Endothelial cell of umbilical vein (primary cell): ENCODE data around the gene PTDSS2. TPM values are rescaled to one million over a fixed set of nuclear protein-coding genes. Genes with fewer than 3 reads are reported as not detected.

Experiments used
- BruUV-seq: library from RNA; stranded (reverse); fragments of 400-500 nt; replicated peaks from 2 replicates; lab custom pipeline; 2021; lab: Mats Ljungman, UMichigan
- CTCF ChIA-PET: fragments of 300-600, 350-600 bp; sonication (Branson Sonifier 250); formaldehyde crosslinking; loops from one replicate; lab custom pipeline; 2021; ENCODE audit warnings: antibody characterized with exemption, inconsistent platforms; lab: Charles Lee
- POLR2A ChIA-PET: fragments of 300-600, 350-600 bp; sonication (Branson Sonifier 250); formaldehyde crosslinking; loops from one replicate; lab custom pipeline; 2021; ENCODE audit warnings: antibody characterized with exemption, inconsistent platforms; lab: Charles Lee
- DNase-seq: peaks from one replicate; pipeline ENCODE4 v3.0.0-alpha.2; 2011; ENCODE audit warnings: low read depth, low spot score
- FAIRE-seq: peaks from 2 replicates; lab custom pipeline; 2011; peaks lifted over from hg19 to GRCh38; lab: Jason Lieb, UNC
- H2AFZ ChIP-seq: 2 replicates; pipeline ENCODE4 v1.6.0; 2012; ENCODE audit warnings: low read depth, low read length, control low read depth, inconsistent platforms
- H3K27ac ChIP-seq: 2 replicates; pipeline ENCODE4 v1.5.1; 2011; ENCODE audit warnings: low read depth, mild to moderate bottlenecking, control low read depth, low read length, moderate library complexity; ENCODE audit not compliant: insufficient read depth
- H3K27me3 ChIP-seq, 2 experiments: 2 replicates each; pipeline versions ENCODE4 v1.6.0 to v1.6.1; 2011; ENCODE audit warnings: low read length in 2 of 2, mixed read lengths in 1 of 2; ENCODE audit not compliant: control insufficient read depth in 2 of 2, insufficient read depth in 2 of 2
- H3K36me3 ChIP-seq, 2 experiments: 2 replicates in 1 of 2; 3 replicates in 1 of 2; pipeline ENCODE4 v1.5.1; 2011; ENCODE audit warnings: low read length in 2 of 2, mild to moderate bottlenecking in 1 of 2, moderate library complexity in 1 of 2; ENCODE audit not compliant: control insufficient read depth in 2 of 2, insufficient read depth in 2 of 2; ENCODE audit errors: extremely low read depth in 1 of 2
- H3K4me1 ChIP-seq: 3 replicates; pipeline ENCODE4 v1.5.1; 2011; ENCODE audit warnings: mild to moderate bottlenecking, low read length; ENCODE audit not compliant: control insufficient read depth, insufficient read depth; ENCODE audit errors: extremely low read depth
- H3K4me2 ChIP-seq: 2 replicates; pipeline ENCODE4 v1.6.1; 2011; ENCODE audit warnings: low read length, control low read depth, mixed read lengths; ENCODE audit not compliant: insufficient read depth
- H3K4me3 ChIP-seq, 3 experiments: fragments of 200-600 bp in 1 of 3; sonication (generic), shearing (Covaris generic) in 1 of 3; replicated peaks in 1 of 3; 2 replicates each; pipeline ENCODE4 v1.5.1; 2011 to 2016; ENCODE audit warnings: control low read depth in 3 of 3, low read length in 3 of 3, mild to moderate bottlenecking in 2 of 3, inconsistent platforms in 1 of 3, low read depth in 1 of 3, moderate library complexity in 1 of 3; ENCODE audit not compliant: insufficient read depth in 1 of 3
- H3K79me2 ChIP-seq: 2 replicates; pipeline ENCODE4 v1.6.0; 2012; ENCODE audit warnings: low read length, inconsistent platforms; ENCODE audit not compliant: control insufficient read depth, insufficient read depth
- H3K9ac ChIP-seq: replicated peaks from 2 replicates; pipeline ENCODE3; 2011; ENCODE audit warnings: low read length, control low read depth; ENCODE audit not compliant: insufficient read depth; ENCODE audit errors: extremely low read depth
- H3K9me1 ChIP-seq: replicated peaks from 3 replicates; pipeline ENCODE4 v1.6.0; 2011; ENCODE audit warnings: mild to moderate bottlenecking, low read length; ENCODE audit not compliant: control insufficient read depth, insufficient read depth; ENCODE audit errors: extremely low read depth
- H3K9me3 ChIP-seq: replicated peaks from 2 replicates; pipeline ENCODE4 v1.5.1; 2012; ENCODE audit warnings: low read length, inconsistent platforms; ENCODE audit not compliant: control insufficient read depth, insufficient read depth
- H4K20me1 ChIP-seq: replicated peaks from 2 replicates; pipeline ENCODE3; 2011; ENCODE audit warnings: mild to moderate bottlenecking, low read length; ENCODE audit not compliant: control insufficient read depth, insufficient read depth; ENCODE audit errors: extremely low read depth
- CTCF ChIP-seq, 2 donors: IDR thresholded peaks; 1 replicate in 1 of 2; 2 replicates in 1 of 2; pipeline ENCODE4 v1.5.1; 2011; ENCODE audit warnings: low read length in 2 of 2, mild to moderate bottlenecking in 2 of 2, moderate library complexity in 2 of 2, control low read depth in 1 of 2, inconsistent platforms in 1 of 2, low read depth in 1 of 2; ENCODE audit not compliant: insufficient read depth in 1 of 2; ENCODE audit errors: extremely low read depth in 1 of 2
- EZH2 ChIP-seq: IDR thresholded peaks from 2 replicates; pipeline ENCODE4 v1.6.1; 2012; ENCODE audit warnings: borderline replicate concordance, low read depth, mild to moderate bottlenecking, moderate library complexity, low read length, inconsistent platforms; ENCODE audit not compliant: severe bottlenecking
- FOS ChIP-seq: IDR thresholded peaks from 2 replicates; pipeline ENCODE4 v1.6.1; 2011; ENCODE audit warnings: mild to moderate bottlenecking, low read length, moderate library complexity, borderline replicate concordance; ENCODE audit not compliant: insufficient read depth
- GATA2 ChIP-seq: IDR thresholded peaks from 2 replicates; pipeline ENCODE4 v1.7.0; 2011; ENCODE audit warnings: low read depth, mild to moderate bottlenecking, moderate library complexity, mixed read lengths, low read length; ENCODE audit not compliant: insufficient read length, insufficient read depth
- JUN ChIP-seq: IDR thresholded peaks from 2 replicates; pipeline ENCODE4 v1.6.1; 2011; ENCODE audit warnings: borderline replicate concordance, low read depth; ENCODE audit not compliant: insufficient read length, insufficient read depth
- MAX ChIP-seq: IDR thresholded peaks from 2 replicates; pipeline ENCODE4 v1.6.1; 2011; ENCODE audit not compliant: insufficient read depth, insufficient read length
- MYC ChIP-seq: IDR thresholded peaks from one replicate; pipeline ENCODE4 v1.6.1; 2011; ENCODE audit warnings: mild to moderate bottlenecking, low read depth, low read length
- POLR2A ChIP-seq: IDR thresholded peaks from 2 replicates; pipeline ENCODE4 v1.6.1; 2012; ENCODE audit warnings: low read depth, mild to moderate bottlenecking, control low read depth, low read length
- POLR2AphosphoS5 ChIP-seq: IDR thresholded peaks from 2 replicates; pipeline ENCODE4 v1.6.1; 2012; ENCODE audit warnings: low read depth, mild to moderate bottlenecking, control low read depth, low read length, moderate library complexity; ENCODE audit not compliant: insufficient read depth
- dilution Hi-C: fragments of 300-500 bp; cut with MboI; formaldehyde crosslinking; loops from one replicate; pipeline ENCODE4 v1.15.0; 2019; ENCODE audit warnings: low sequenced_read_pairs; ENCODE audit not compliant: extremely low pct_ligation_motif_present
- intact Hi-C: fragments of 100-400 bp; cut with micrococcal nuclease; formaldehyde crosslinking; loops from one replicate; pipeline ENCODE4 v1.10.0; 2022
- polyA plus RNA-seq, 4 experiments: library from polyadenylated mRNA; depleted of rRNA in 3 of 4; stranded (reverse) in 3 of 4; unstranded in 1 of 4; fragments of >200 nt; gene quantifications; 2 replicates each; pipeline versions ENCODE4 v1.2.1 to v1.2.3, GENCODE V29; 2011 to 2012; ENCODE audit warnings: missing spikeins in 1 of 4
- total RNA-seq: library from RNA; stranded (reverse); gene quantifications from 2 replicates; pipeline ENCODE4 v1.2.3, GENCODE V29; 2021

Gene PTDSS2
- total and polyA plus RNA-seq, 2 donors (not counting 3 experiments of a cell fraction or from before 2014, with no cell fraction given), result 41.4 to 46.8 TPM

GRCh38 chr11:455566-456147 lies 5.6 kb downstream of the PTDSS2 start:
- no peak for FAIRE-seq
- Histone ChIP-seq H3K9me1 (no peaks in the 10 kb centered on the region), H4K20me1 (no peaks in the 10 kb centered on the region), H3K27ac (no peak overlapping the region), H3K27me3 (no peaks in the 10 kb centered on the region), H3K36me3 (peaks cover 0 to 24% of the 10 kb centered on the region in 2 experiments), H3K4me1 (peaks cover 8% of the 10 kb centered on the region), H3K4me2 (no peak overlapping the region), H3K79me2 (peaks cover 58% of the 10 kb centered on the region), H3K9ac (no peak overlapping the region), H3K4me3 (no peak overlapping the region), H2AFZ (no peak overlapping the region), H3K9me3 (no peaks in the 10 kb centered on the region)
- dilution Hi-C loops (no loop called here), intact Hi-C loops (no loop called here)
- ChIA-PET CTCF (interaction anchor here (1.7 kb wide), 1 partner anchor 10 kb away, joined by 5 read pairs; no protein-coding TSS in a partner anchor), POLR2A (no interaction called here)
- TF ChIP-seq CTCF (IDR thresholded peaks at IDR 0.05; ENCODE audit: extremely low read depth in 1 of 2, insufficient read depth in 1 of 2, low read depth in 1 of 2, low read length in 2 of 2) (no peak), FOS (no peak), JUN (no peak), MYC (no peak), POLR2AphosphoS5 (no peak), EZH2 (no peak), POLR2A (no peak), MAX (no peak), GATA2 (no peak)
- DNase-seq, result no peak
- BruUV-seq, result no TSS peak
